K562 (cell line): ENCODE measurements around the gene TFPI. TPM values are rescaled to one million over a fixed set of nuclear protein-coding genes. Genes with fewer than 3 reads are reported as not detected.

Source experiments
- BRCA1 ChIP-seq, 2 experiments: fragments of 450-650 bp in 1 of 2; sonication (generic) in 1 of 2; formaldehyde crosslinking in 1 of 2; IDR thresholded peaks; 2 replicates each; pipeline versions ENCODE4 v1.5.0 to v1.6.1; 2017 to 2020; ENCODE audit warnings: mild to moderate bottlenecking in 1 of 2, missing genetic modification reagents in 1 of 2
- CHAMP1 ChIP-seq: fragments of 450-650 bp; IDR thresholded peaks from 2 replicates; pipeline ENCODE4 v1.6.1; 2016; ENCODE audit warnings: mild to moderate bottlenecking
- ELF1 ChIP-seq: fragments of 200-800 bp; sonication (Bioruptor generic); IDR thresholded peaks from 2 replicates; pipeline ENCODE4 v1.6.1; 2016; ENCODE audit warnings: missing genetic modification characterization, missing compliant biosample characterization
- EP400 ChIP-seq: fragments of 450-650 bp; IDR thresholded peaks from 2 replicates; pipeline ENCODE4 v1.6.1; 2017; ENCODE audit warnings: antibody characterized with exemption, mild to moderate bottlenecking, moderate library complexity
- KDM5B ChIP-seq: fragments of 200-600 bp; sonication (generic); IDR thresholded peaks from 2 replicates; pipeline ENCODE4 v1.6.1; 2012; ENCODE audit warnings: low read depth, mild to moderate bottlenecking, moderate library complexity, low read length, control low read depth, inconsistent platforms; ENCODE audit not compliant: insufficient replicate concordance
- MLLT1 ChIP-seq, 2 experiments: fragments of 450-650 bp; IDR thresholded peaks; 2 replicates each; pipeline ENCODE4 v1.6.1; 2016
- NFIC ChIP-seq: fragments of 450-650 bp; IDR thresholded peaks from 2 replicates; pipeline ENCODE4 v1.6.1; 2017; ENCODE audit warnings: mild to moderate bottlenecking, inconsistent platforms
- NONO ChIP-seq, 2 experiments: fragments of 200-400 bp in 1 of 2; fragments of 450-650 bp in 1 of 2; formaldehyde crosslinking in 1 of 2; IDR thresholded peaks; 2 replicates each; pipeline ENCODE4 v1.6.1; 2017; ENCODE audit warnings: low read depth in 2 of 2, mild to moderate bottlenecking in 2 of 2, moderate library complexity in 2 of 2, low read length in 1 of 2
- NR2C2 ChIP-seq, 2 experiments: fragments of 200-800 bp in 1 of 2; sonication (Bioruptor generic) in 1 of 2; sonication (generic) in 1 of 2; formaldehyde crosslinking in 1 of 2; IDR thresholded peaks; 2 replicates each; pipeline versions ENCODE4 v1.6.1 to v1.8.0; 2016 to 2022; ENCODE audit warnings: mild to moderate bottlenecking in 1 of 2, missing compliant biosample characterization in 1 of 2, missing genetic modification characterization in 1 of 2, missing genetic modification reagents in 1 of 2
- NUFIP1 ChIP-seq: fragments of 450-650 bp; IDR thresholded peaks from 2 replicates; pipeline ENCODE4 v1.6.1; 2018; ENCODE audit not compliant: partially characterized antibody
- PTRF ChIP-seq: fragments of 450-650 bp; IDR thresholded peaks from 2 replicates; pipeline ENCODE4 v1.6.1; 2016; ENCODE audit warnings: mild to moderate bottlenecking, missing genetic modification characterization, missing compliant biosample characterization
- RERE ChIP-seq: sonication (generic); formaldehyde crosslinking; IDR thresholded peaks from 2 replicates; pipeline ENCODE4 v1.8.0; 2023; ENCODE audit warnings: missing genetic modification reagents, mild to moderate bottlenecking, borderline replicate concordance
- TAF7 ChIP-seq: fragments of 450-650 bp; IDR thresholded peaks from 2 replicates; pipeline ENCODE4 v1.6.1; 2016; ENCODE audit warnings: missing genetic modification characterization, missing compliant biosample characterization
- ZNF175 ChIP-seq: fragments of 200-800 bp; sonication (Bioruptor generic); IDR thresholded peaks from 2 replicates; pipeline ENCODE4 v1.6.1; 2016; ENCODE audit warnings: low read depth, mild to moderate bottlenecking, missing genetic modification characterization, missing compliant biosample characterization
- ZNF408 ChIP-seq: fragments of 250-450 bp; sonication (Bioruptor Pico); IDR thresholded peaks from 2 replicates; pipeline ENCODE4 v1.4.0; 2020; ENCODE audit warnings: low read depth, mild to moderate bottlenecking, moderate library complexity
- polyA plus RNA-seq, 8 experiments: library from polyadenylated mRNA; depleted of rRNA in 4 of 8; stranded (reverse) in 5 of 8; unstranded in 3 of 8; fragments of >200 nt; fragmentation: Nextera tagmentation in 2 of 8; fragmentation: Illumina TruSeq in 1 of 8; extraction: Ambion mirVana in 2 of 8; extraction: Trizol in 1 of 8; gene quantifications; 2 replicates each; pipeline versions ENCODE4 v1.2.1 to v1.2.3, GENCODE V29; 2011 to 2014; ENCODE audit warnings: inconsistent platforms in 1 of 8, missing spikeins in 1 of 8
- total RNA-seq, 7 experiments: library from RNA; depleted of rRNA in 6 of 7; stranded (reverse); fragments of >200 nt in 6 of 7; fragmentation: Illumina TruSeq in 2 of 7; extraction: Trizol in 2 of 7; gene quantifications; 2 replicates each; pipeline versions ENCODE4 v1.2.1 to v1.2.3, GENCODE V29; 2011 to 2021; ENCODE audit warnings: low replicate concordance in 1 of 7

TFPI gene
- total and polyA plus RNA-seq, 9 of the 15 experiments (the other 6 are each of a cell fraction or from before 2014, with no cell fraction given), result 53.5 to 219 (median 100) TPM

- TF ChIP-seq EP400, result peak; percentile 33; the same call in 1 of the 2 replicates
- no peak for TF ChIP-seq ZNF408 (CRISPR knock-in tag)
- no peak; the same call in 1 of the 2 replicates for TF ChIP-seq ZNF175 (CRISPR knock-in tag)
- 0 out of 2 replicates have a peak, but pooled peaks have one; percentile 45 for TF ChIP-seq TAF7 (tag)
- peak; percentile 50 for TF ChIP-seq CHAMP1
- no peak for TF ChIP-seq RERE (CRISPR knock-in tag)
- TF ChIP-seq NONO (IDR thresholded peaks at IDR 0.05; ENCODE audit: low read depth in 2 of 2, low read length in 1 of 2), result peak in 1 of 2 experiments; percentile 67; a peak in 2 of 4 replicates
- TF ChIP-seq BRCA1 (IDR thresholded peaks at IDR 0.05), result no peak
- no peak for TF ChIP-seq BRCA1 (CRISPR knock-in tag; IDR thresholded peaks at IDR 0.05)
- TF ChIP-seq NR2C2 (CRISPR knock-in tag; IDR thresholded peaks at IDR 0.05), result no peak
- TF ChIP-seq NR2C2 (tag; IDR thresholded peaks at IDR 0.05), result 0 out of 2 replicates have a peak, but pooled peaks have one; percentile 27
- TF ChIP-seq PTRF (tag), result no peak
- TF ChIP-seq NFIC, result 0 out of 2 replicates have a peak, but pooled peaks have one; percentile 4
- TF ChIP-seq NUFIP1, result no peak
- TF ChIP-seq MLLT1 (IDR thresholded peaks at IDR 0.05), result peak; percentile 55 to 86
- peak; percentile 88 for TF ChIP-seq KDM5B
- TF ChIP-seq ELF1 (tag), result peak; percentile 65
These were observed at the start of gene TFPI (continued) for GRCh38 chr2:187554011-187554703.
